ENCODE results near the gene MAP6D1. TPM values are rescaled to one million over a fixed set of nuclear protein-coding genes. Genes with fewer than 3 reads are reported as not detected.

MAP6D1 gene
- total RNA-seq, 1 donor from 2014 or later, result not detected

DNA sequence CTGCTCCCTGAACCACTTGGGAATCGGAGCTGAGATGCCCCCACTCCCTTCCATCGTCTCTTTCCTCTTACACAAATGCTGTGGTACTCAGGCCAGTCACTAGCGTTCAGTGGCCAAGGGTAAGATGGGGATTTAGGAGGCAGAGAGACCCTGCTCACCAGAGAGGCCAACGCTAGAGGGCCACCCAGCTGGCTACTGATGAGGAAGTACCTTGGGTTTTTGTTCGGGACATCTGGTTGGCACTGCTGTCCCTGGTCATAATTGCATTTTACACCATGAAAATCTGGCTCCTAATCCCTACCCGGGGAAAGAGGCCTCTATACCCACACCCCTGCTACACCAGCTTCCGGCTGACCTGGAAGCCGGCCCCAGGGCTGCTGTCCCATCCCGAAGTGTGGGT lies 7.7 kb downstream of the MAP6D1 start:
- Histone ChIP-seq H3K36me3 (peaks cover 3 to 5% of the 10 kb centered on the region in 2 donors), H3K4me1 (no peaks in the 10 kb centered on the region), H3K9me3 (no peaks in the 10 kb centered on the region), H3K4me3 (no peak overlapping the region), H3K27ac (no peak overlapping the region), H3K27me3 (no peaks in the 10 kb centered on the region)
- TF ChIP-seq, protein P1, sequence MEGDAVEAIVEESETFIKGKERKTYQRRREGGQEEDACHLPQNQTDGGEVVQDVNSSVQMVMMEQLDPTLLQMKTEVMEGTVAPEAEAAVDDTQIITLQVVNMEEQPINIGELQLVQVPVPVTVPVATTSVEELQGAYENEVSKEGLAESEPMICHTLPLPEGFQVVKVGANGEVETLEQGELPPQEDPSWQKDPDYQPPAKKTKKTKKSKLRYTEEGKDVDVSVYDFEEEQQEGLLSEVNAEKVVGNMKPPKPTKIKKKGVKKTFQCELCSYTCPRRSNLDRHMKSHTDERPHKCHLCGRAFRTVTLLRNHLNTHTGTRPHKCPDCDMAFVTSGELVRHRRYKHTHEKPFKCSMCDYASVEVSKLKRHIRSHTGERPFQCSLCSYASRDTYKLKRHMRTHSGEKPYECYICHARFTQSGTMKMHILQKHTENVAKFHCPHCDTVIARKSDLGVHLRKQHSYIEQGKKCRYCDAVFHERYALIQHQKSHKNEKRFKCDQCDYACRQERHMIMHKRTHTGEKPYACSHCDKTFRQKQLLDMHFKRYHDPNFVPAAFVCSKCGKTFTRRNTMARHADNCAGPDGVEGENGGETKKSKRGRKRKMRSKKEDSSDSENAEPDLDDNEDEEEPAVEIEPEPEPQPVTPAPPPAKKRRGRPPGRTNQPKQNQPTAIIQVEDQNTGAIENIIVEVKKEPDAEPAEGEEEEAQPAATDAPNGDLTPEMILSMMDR (IDR thresholded peaks at IDR 0.05), result no peak
- DNase-seq (ENCODE audit: low spot score in 2 of 2), result no peak
- intact Hi-C loops (cut with DNase I), result no loop called here

DNA sequence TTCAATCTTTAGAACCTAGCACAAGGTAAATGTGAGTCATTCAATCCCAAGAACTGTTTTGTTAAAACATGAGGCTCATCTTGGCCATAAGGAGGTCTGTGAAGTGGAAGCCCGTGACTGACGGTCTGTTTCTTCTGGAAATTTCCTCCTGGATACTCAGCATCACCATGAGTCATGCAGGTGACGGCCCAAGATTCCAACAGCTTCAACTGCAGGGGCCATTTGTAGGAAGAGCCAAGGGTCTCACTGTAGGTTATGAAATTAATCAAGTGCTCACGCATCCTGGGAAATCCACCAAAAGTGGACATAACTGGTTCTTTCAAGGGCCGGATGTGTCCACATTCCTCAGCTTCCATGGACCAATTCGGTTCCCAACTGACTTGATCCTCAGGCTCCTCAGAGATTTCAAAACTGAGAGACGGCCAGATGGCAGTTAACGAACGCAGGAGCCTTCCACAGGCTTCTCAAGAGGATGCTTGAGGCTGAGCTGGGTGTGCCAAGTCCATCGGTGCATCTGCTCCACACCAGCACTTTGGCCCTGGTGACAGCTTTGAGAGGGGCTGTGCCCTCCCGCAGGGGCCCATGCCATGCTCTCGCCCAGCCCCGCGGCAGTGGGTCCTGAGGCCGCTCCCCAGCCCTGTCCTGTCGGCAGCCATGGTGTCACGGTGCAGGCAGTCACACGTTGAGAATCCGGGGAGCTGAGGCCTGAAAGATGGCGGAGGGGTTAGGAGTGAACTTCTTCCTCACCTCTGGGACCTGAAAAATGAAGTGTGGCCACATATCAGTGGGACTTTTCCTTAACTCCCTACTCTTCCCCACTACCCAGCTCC lies 8.5 kb downstream of the MAP6D1 start:
- Histone ChIP-seq H3K27ac (no peak overlapping the region), H3K9me3 (no peaks in the 10 kb centered on the region), H3K36me3 (peaks cover 8% of the 10 kb centered on the region in 2 donors), H3K4me3 (no peak overlapping the region), H3K27me3 (no peaks in the 10 kb centered on the region), H3K4me1 (no peaks in the 10 kb centered on the region)
- TF ChIP-seq, protein P1 (IDR thresholded peaks at IDR 0.05), result no peak
- intact Hi-C loops (cut with DNase I), result no loop called here
- no peak for DNase-seq (ENCODE audit: low spot score in 2 of 2)

DNA sequence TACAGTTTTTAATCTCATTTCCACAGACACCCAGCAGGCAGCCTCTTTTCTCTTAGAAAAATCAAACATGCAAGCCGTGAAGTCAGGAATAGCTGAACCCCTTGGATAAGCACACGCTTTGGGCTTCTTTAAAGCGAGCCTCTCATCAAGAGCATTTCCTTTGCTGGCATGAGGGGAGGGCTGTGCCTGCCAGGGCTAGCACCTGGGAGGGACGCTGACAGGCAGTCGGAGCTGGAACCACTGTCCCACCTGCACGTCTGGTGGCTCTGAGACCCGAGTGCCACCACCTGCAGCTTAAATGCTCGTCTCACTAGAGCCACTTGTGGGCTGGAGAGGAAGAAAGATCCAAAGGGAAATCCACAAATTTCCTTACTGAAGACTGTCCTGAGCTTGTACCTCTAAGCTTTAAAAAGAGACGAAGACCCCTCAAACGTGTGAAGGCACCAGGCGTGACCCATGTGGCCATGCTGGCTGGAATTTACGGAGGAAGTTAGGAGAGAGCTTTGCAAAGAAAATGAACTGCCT lies 9.4 kb downstream of the MAP6D1 start:
- no peaks in the 10 kb centered on the region for H3K4me1 ChIP-seq
- H3K9me3 ChIP-seq, result no peaks in the 10 kb centered on the region
- H3K4me3 ChIP-seq, result no peak overlapping the region
- no peak overlapping the region for H3K27ac ChIP-seq
- intact Hi-C loops (cut with DNase I), result no loop called here
- no peak for DNase-seq (ENCODE audit: low spot score in 2 of 2)
- H3K36me3 ChIP-seq, result peaks cover 13 to 17% of the 10 kb centered on the region in 2 donors
- TF ChIP-seq, protein P1 (IDR thresholded peaks at IDR 0.05), result no peak
- H3K27me3 ChIP-seq, result no peaks in the 10 kb centered on the region

DNA sequence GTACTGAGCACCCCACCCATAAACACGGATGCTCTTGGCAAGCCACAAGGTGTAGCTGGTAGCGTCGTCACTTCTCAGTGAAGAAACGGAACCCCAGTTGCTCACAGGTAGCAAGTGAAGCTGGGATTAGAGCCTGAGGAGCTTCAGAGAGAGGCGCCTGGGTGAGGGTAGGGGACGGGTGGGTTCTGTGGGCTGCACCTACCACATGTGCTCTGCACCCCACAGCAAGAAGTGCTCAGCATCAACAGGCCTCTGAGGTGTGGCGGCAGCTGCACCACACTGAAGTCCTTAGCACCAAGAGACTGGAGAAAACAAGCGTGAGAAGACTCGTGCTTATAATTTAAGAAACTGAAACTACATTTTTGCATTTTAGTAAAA lies 9.8 kb downstream of the MAP6D1 start:
- intact Hi-C loops (cut with DNase I), result no loop called here
- no peak overlapping the region for H3K4me3 ChIP-seq
- no peaks in the 10 kb centered on the region for H3K9me3 ChIP-seq
- no peaks in the 10 kb centered on the region for H3K4me1 ChIP-seq
- TF ChIP-seq, protein P1 (IDR thresholded peaks at IDR 0.05), result no peak
- no peak for DNase-seq (ENCODE audit: low spot score in 2 of 2)
- no peaks in the 10 kb centered on the region for H3K27me3 ChIP-seq
- peaks cover 17 to 21% of the 10 kb centered on the region in 2 donors for H3K36me3 ChIP-seq
- no peak overlapping the region for H3K27ac ChIP-seq

DNA sequence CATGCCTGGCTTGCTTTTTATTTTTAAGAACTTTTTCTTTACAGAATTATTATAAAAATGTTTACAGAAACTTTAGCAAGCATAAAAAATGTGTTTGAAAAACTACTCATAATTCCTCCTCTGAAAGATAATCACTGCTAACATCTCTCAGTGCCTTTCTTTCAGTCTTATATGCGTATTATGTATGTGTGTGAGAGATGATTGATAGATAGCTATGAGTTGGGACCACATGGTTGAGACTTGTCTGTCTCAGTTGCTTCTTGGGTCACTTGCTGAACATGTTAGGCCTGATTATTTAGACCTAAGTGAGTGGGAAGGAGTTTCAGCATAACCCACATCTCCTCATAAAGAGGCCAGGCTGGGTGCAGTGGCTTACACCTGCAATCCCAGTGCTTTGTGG lies 11.1 kb downstream of the MAP6D1 start:
- TF ChIP-seq, protein P1 (IDR thresholded peaks at IDR 0.05), result no peak
- intact Hi-C loops (cut with DNase I), result no loop called here

More for the DNA sequence above, 11.1 kb downstream of the MAP6D1 start:
- Histone ChIP-seq H3K4me3 (no peak overlapping the region), H3K27ac (no peak overlapping the region), H3K27me3 (no peaks in the 10 kb centered on the region), H3K36me3 (peaks cover 28 to 33% of the 10 kb centered on the region in 2 donors), H3K9me3 (no peaks in the 10 kb centered on the region), H3K4me1 (no peaks in the 10 kb centered on the region)
- DNase-seq (ENCODE audit: low spot score in 2 of 2), result no peak
